LNCaP clone FGC (cell line): ENCODE measurements around the gene LRRC57.
"Not testable (repeated sequence)": the region's sequence is repeated elsewhere in the genome, so short reads cannot be mapped to it uniquely, and the experiment has no call there.

Source experiments
- DNase-seq: peaks from one replicate; pipeline ENCODE4 v3.0.0-alpha.2; 2011; ENCODE audit warnings: low read depth
- H3K4me3 ChIP-seq: 2 replicates; pipeline ENCODE4 v1.5.1; 2011; ENCODE audit warnings: mild to moderate bottlenecking, low read depth, low read length, control low read depth
- TF ChIP-seq, protein P1 (sequence below): IDR thresholded peaks from 2 replicates; pipeline ENCODE4 v1.5.1; 2012; ENCODE audit warnings: mild to moderate bottlenecking; ENCODE audit not compliant: control insufficient read depth, insufficient read depth; ENCODE audit errors: extremely low read depth

The LRRC57 gene

DNA sequence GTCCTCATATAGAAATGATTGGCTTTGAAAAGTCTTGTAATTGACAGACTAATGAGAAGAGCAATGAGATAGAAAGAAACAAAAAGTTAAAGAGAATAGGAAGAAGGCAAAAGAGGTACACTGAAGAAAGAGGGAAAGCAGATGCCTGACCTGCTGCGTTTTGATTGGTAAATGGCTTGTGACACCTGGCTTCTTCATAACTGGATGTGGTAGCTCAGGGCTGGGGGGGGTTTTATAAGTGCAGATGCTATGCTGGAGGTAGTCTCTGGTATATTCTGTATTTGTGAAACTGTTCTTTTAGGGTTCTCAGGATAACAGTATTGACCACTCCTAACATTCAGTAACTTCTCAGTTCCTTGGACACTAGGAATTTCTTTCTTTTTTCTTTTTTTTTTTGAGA, 28.2 kb upstream of the LRRC57 start:
- H3K4me3 ChIP-seq: no peak overlapping the region
- DNase-seq: no peak
- TF ChIP-seq, protein P1, sequence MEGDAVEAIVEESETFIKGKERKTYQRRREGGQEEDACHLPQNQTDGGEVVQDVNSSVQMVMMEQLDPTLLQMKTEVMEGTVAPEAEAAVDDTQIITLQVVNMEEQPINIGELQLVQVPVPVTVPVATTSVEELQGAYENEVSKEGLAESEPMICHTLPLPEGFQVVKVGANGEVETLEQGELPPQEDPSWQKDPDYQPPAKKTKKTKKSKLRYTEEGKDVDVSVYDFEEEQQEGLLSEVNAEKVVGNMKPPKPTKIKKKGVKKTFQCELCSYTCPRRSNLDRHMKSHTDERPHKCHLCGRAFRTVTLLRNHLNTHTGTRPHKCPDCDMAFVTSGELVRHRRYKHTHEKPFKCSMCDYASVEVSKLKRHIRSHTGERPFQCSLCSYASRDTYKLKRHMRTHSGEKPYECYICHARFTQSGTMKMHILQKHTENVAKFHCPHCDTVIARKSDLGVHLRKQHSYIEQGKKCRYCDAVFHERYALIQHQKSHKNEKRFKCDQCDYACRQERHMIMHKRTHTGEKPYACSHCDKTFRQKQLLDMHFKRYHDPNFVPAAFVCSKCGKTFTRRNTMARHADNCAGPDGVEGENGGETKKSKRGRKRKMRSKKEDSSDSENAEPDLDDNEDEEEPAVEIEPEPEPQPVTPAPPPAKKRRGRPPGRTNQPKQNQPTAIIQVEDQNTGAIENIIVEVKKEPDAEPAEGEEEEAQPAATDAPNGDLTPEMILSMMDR: no peak

DNA sequence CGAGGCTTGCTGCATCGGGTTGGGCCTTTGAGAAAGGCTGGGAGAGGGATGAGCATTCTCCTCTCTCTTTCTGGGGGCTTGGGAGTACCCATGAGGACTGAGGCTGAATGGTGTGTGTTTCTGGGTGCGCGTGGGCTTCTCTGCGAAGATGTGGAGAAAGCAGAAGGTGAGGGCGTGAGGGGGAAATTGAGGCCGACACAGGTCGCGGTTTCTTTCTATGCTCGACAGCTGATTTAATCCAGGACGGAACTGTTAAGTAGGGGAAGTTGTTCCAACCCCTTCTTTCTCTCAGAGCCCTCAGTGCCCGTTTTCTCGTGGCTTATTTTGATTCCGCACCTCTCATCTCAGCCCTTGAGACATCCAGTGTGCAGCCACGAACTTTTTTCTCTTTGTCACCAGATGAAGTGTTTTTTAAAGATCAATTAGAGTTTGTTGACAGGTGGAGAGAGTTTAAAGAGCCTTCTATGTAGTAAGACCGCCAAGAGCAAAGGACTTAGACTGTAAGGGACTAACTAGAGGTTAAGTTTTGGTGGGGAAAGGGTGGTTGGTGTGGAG, 27.5 kb upstream of the LRRC57 start:
- TF ChIP-seq, protein P1: no peak
- no peak for DNase-seq
- peak overlapping the region; percentile 68 for H3K4me3 ChIP-seq

GRCh38 chr15:42575188-42576039, 26.8 kb upstream of the LRRC57 start, which contains the start of gene STARD9:
STARD9 (plus strand) TSS chr15:42575606; CDS start chr15:42575716, 110 bp downstream.
- H3K4me3 ChIP-seq: peak within 1 kb of the TSS; percentile 68
- TF ChIP-seq, protein P1: no peak
- DNase-seq: peak; percentile 95

DNA sequence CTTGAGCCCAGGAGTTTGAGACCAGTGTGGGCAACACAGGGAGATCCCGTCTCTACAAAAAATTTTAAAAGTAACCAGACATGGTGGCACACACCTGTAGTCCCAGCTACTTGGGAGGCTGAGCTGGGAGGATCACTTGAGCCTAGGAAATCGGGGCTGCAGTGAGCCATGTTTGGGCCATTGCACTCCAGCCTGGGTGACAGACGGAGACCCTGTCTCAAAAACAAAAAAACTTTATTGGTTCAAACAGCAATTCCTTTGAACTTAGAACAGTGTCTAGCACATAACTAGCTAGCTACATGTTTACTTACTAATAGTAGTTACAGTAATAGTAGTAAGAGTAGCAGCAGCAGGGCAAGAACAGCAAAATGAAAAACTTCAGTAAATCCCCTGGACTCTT, 10.1 kb upstream of the LRRC57 start:
- TF ChIP-seq, protein P1: no peak
- no peak overlapping the region for H3K4me3 ChIP-seq
- DNase-seq: no peak

DNA sequence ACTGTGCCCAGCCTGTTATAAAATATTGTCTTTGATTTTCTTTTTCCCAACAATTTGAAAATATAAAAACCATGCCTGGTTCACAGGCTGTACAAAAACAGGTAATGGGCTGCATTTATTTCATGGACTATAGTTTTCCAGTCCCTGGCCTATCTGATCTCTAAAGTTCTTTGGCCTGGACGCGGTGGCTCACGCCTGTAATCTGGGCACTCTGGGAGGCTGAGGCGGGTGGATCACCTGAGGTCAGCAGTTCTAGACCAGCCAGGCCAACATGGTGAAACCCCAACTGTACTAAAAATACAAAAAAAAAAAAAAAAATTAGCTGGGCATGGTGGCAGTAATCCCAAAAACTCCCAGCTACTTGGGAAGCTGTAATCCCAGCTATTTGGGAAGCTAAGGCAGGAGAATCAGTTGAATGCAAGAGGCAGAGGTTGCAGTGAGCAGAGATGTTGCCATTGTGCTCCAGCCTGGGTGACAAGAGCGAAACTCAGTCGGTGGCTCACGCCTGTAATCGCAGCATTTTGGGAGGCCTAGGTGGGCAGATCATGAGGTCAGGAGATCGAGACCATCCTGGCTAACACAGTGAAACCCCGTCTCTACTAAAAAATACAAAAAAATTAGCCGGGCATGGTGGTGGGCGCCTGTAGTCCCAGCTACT, 8.1 kb upstream of the LRRC57 start:
- DNase-seq, H3K4me3 ChIP-seq: not testable (repeated sequence)

GRCh38 chr15:42553554-42553953, 5.0 kb upstream of the LRRC57 start:
- no peak for DNase-seq
- no peak overlapping the region for H3K4me3 ChIP-seq
- TF ChIP-seq, protein P1: no peak

DNA sequence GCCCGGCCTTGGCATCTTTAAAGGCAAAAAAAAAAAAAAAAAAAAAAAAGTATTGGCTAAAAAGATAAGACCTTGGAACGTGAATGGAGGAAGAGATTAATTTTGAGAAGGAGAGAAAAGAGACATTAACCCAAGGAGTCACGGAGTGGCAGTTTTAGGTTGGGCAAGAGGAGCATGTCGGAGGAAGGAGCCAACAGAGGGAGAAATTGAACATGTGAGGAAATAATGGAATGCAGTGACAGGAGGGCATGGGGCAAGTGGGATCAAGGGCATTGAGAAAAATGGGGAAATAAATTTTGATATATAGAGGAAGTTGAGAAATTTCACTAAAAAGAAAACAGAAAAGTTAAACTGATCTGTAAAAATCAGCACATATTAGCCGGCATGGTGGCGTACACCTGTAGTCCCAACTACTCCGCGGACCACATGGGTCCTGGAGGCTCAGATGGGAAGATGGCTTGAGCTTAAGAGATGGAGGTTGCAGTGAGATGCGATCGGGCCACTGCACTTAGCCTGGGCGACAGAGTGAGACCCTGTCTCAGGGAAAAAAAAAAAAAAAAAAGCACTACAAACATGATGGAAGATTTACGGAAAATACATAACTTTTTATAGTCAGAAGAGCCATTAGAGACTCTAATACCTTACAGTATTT, 1.3 kb upstream of the LRRC57 start:
- H3K4me3 ChIP-seq: peak overlapping the region; percentile 100
- DNase-seq: no peak
- TF ChIP-seq, protein P1: no peak
